Measurements from ENCODE around the gene FGFBP1.

DNA sequence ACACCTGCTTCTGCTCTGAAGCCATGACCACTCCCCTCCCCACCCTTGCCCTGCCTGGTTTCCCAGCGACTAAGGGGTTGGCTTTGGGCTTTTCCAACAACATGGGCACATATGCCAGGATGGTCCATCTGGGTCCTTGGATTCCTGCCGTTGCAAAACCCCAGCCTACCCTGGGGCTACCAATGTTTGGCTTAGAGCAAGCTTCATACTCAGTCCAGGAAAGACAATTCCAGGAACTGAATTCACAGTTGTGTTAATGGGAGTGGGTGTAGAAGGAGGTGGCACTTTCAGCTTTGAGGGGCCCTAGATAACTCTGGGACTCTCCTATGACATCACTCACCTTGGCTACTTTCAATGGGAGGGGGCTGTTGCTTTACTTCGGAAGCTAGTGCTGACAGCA, 9.0 kb downstream of the FGFBP1 start:
- TF ChIP-seq, protein P1, sequence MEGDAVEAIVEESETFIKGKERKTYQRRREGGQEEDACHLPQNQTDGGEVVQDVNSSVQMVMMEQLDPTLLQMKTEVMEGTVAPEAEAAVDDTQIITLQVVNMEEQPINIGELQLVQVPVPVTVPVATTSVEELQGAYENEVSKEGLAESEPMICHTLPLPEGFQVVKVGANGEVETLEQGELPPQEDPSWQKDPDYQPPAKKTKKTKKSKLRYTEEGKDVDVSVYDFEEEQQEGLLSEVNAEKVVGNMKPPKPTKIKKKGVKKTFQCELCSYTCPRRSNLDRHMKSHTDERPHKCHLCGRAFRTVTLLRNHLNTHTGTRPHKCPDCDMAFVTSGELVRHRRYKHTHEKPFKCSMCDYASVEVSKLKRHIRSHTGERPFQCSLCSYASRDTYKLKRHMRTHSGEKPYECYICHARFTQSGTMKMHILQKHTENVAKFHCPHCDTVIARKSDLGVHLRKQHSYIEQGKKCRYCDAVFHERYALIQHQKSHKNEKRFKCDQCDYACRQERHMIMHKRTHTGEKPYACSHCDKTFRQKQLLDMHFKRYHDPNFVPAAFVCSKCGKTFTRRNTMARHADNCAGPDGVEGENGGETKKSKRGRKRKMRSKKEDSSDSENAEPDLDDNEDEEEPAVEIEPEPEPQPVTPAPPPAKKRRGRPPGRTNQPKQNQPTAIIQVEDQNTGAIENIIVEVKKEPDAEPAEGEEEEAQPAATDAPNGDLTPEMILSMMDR (IDR thresholded peaks at IDR 0.05): no peak
- no peak for TF ChIP-seq POLR2A (IDR thresholded peaks at IDR 0.05)

Data from tibial nerve (tissue), 3 donors.